Neural cell (in vitro differentiated cells): ENCODE measurements around the gene PTPRT.

Source experiments
- CTCF ChIP-seq: fragments of 450-650 bp; IDR thresholded peaks from 2 replicates; pipeline ENCODE4 v1.5.1; 2014; ENCODE audit warnings: antibody characterized with exemption, mild to moderate bottlenecking, moderate library complexity; ENCODE audit not compliant: poor library complexity, severe bottlenecking
- EP300 ChIP-seq: fragments of 450-650 bp; conservative IDR thresholded peaks from 2 replicates; pipeline ENCODE4 v1.6.1; 2014; ENCODE audit warnings: antibody characterized with exemption, mild to moderate bottlenecking, moderate library complexity; ENCODE audit not compliant: poor library complexity, severe bottlenecking
- EZH2 ChIP-seq: fragments of 200-600, 300-800 bp; shearing (Covaris generic), sonication (generic); IDR thresholded peaks from 2 replicates; pipeline ENCODE4 v1.6.1; 2014; ENCODE audit warnings: antibody characterized with exemption, low read length, borderline replicate concordance, mild to moderate bottlenecking; ENCODE audit not compliant: insufficient read depth, poor library complexity, severe bottlenecking
- MXI1 ChIP-seq: fragments of 450-650 bp; conservative IDR thresholded peaks from 2 replicates; pipeline ENCODE4 v1.6.1; 2014; ENCODE audit warnings: antibody characterized with exemption, mild to moderate bottlenecking; ENCODE audit not compliant: poor library complexity, severe bottlenecking
- POLR2AphosphoS5 ChIP-seq: IDR thresholded peaks from 2 replicates; pipeline ENCODE4 v1.6.1; 2012
- RAD21 ChIP-seq: fragments of 450-650 bp; conservative IDR thresholded peaks from 2 replicates; pipeline ENCODE4 v1.6.1; 2014; ENCODE audit warnings: antibody characterized with exemption, mild to moderate bottlenecking, moderate library complexity
- REST ChIP-seq: IDR thresholded peaks from 2 replicates; pipeline ENCODE4 v1.6.1; 2012; ENCODE audit warnings: borderline replicate concordance
- TAF1 ChIP-seq: IDR thresholded peaks from 2 replicates; pipeline ENCODE4 v1.6.1; 2012; ENCODE audit warnings: low read depth

- TF ChIP-seq POLR2AphosphoS5 = no peak
- TF ChIP-seq CTCF = no peak
- TF ChIP-seq TAF1 = no peak
- TF ChIP-seq EZH2 = no peak
- TF ChIP-seq RAD21 = no peak
- no peak for TF ChIP-seq EP300
- TF ChIP-seq REST = no peak
- no peak for TF ChIP-seq MXI1
These were observed 217.1 kb downstream of the PTPRT start for GRCh38 chr20:42972591-42972990.
